ENCODE results near the gene LONP2.

Gene LONP2

DNA sequence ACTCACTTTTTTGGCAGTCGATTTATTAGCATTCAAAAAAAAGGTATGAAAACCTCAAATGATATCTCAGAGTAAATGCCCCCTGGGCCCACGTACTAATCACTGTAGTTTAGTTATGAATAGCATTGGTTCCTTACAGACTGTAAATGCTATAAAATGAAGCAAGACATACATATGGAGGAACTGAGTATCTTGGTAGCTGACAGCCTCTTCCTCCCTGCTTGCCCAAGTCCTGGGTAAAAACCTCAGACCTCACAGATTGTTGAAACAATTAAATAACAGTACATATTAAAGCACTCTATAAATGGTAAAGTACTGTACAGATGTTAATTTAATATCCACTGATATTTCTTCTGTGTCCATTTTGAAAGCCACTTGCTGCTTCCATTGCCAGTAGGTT is 36.4 kb downstream of the LONP2 start:
- H3K36me3 ChIP-seq (ENCODE audit: insufficient read depth, low read length): peaks cover 35% of the 10 kb centered on the region
- no peak overlapping the region for H3K4me3 ChIP-seq (ENCODE audit: low read length)
- H3K9me3 ChIP-seq (ENCODE audit: low read length): peaks cover 4% of the 10 kb centered on the region
- H3K27me3 ChIP-seq (ENCODE audit: insufficient read depth, low read length): no peaks in the 10 kb centered on the region
- H3K4me1 ChIP-seq (ENCODE audit: insufficient read depth, low read length): no peaks in the 10 kb centered on the region
- H2AFZ ChIP-seq (ENCODE audit: low read depth, low read length): no peak overlapping the region

DNA sequence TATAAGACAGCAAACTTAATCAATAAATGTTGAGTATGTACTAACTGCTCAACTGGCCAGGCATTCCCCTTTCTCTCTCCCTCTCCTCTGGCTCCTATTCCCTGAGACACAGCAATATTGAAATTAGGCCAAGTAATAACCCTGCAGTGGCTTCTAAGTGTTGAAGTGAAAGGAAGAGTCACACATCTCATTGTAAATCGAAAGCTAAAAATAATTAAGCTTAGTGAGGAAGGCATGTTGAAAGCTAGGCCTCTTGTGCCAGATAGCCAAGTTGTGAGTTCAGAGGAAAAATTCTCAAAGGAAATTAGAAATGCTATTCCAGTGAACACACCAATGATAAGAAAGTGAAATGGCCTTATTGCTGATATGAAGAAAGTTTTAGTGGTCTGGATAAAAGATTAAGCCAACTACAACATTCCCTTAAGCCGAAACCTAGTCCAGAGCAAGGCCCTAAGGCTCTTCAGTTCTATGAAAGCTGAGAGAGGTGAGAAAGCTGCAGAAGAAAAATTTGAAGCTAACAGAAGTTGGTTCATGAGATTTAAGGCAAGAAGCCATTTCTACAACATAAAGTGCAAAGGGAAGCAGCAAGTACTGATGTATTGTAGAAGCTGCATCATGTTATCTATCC is 38.6 kb downstream of the LONP2 start:
- Histone ChIP-seq H3K4me1 (ENCODE audit: insufficient read depth, low read length) (no peaks in the 10 kb centered on the region), H3K36me3 (ENCODE audit: insufficient read depth, low read length) (peaks cover 44% of the 10 kb centered on the region), H3K9me3 (ENCODE audit: low read length) (peaks cover 15% of the 10 kb centered on the region), H2AFZ (ENCODE audit: low read depth, low read length) (no peak overlapping the region), H3K4me3 (ENCODE audit: low read length) (no peak overlapping the region), H3K27me3 (ENCODE audit: insufficient read depth, low read length) (no peaks in the 10 kb centered on the region)

GRCh38 chr16:48284772-48285409 is 40.8 kb downstream of the LONP2 start:
- Histone ChIP-seq H3K9me3 (ENCODE audit: low read length) (peaks cover 15% of the 10 kb centered on the region), H3K4me1 (ENCODE audit: insufficient read depth, low read length) (no peaks in the 10 kb centered on the region), H3K27me3 (ENCODE audit: insufficient read depth, low read length) (no peaks in the 10 kb centered on the region), H2AFZ (ENCODE audit: low read depth, low read length) (no peak overlapping the region), H3K36me3 (ENCODE audit: insufficient read depth, low read length) (peaks cover 40% of the 10 kb centered on the region), H3K4me3 (ENCODE audit: low read length) (no peak overlapping the region)

DNA sequence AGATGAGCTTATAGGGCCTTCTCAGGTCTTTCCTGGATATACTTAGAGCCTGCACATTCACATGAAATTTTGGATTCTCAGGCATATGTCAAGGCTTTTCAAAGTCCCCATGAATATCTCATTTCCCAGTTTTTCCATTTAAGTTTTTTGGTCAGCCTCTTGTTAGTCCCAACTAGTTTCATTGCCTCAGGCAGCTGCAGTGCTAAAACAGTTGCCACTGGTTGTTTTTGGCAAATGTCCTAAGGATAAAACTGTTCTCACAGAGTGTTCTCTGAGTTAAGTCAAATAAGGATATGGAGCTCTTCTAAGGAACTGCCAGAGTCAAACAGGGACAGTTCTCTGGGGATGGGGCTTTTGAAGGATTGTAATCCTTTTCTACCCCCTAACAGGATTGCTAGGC is 43.1 kb downstream of the LONP2 start:
- no peak overlapping the region for H3K4me3 ChIP-seq (ENCODE audit: low read length)
- peaks cover 52% of the 10 kb centered on the region for H3K36me3 ChIP-seq (ENCODE audit: insufficient read depth, low read length)
- H3K9me3 ChIP-seq (ENCODE audit: low read length): peaks cover 15% of the 10 kb centered on the region
- H2AFZ ChIP-seq (ENCODE audit: low read depth, low read length): no peak overlapping the region
- H3K27me3 ChIP-seq (ENCODE audit: insufficient read depth, low read length): no peaks in the 10 kb centered on the region
- H3K4me1 ChIP-seq (ENCODE audit: insufficient read depth, low read length): no peaks in the 10 kb centered on the region

DNA sequence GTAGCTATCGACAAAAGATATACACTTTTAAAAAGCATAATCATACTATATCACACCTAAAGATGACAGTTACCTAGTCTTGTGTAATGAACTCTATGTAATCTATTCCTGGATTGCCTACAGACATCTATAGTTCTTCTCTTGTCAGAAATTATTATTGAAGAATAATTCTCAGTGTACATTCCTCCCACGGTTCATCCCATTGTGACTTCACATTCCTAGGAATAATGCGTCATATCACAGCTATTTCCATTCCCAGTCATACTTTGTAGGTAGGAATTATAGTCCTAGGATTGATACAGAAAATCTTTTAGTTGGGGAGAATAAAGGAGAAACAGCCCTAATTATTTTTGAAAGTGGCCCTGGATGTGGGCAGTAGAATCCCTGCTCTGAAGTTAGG is 47.2 kb downstream of the LONP2 start:
- Histone ChIP-seq H2AFZ (ENCODE audit: low read depth, low read length) (no peak overlapping the region), H3K36me3 (ENCODE audit: insufficient read depth, low read length) (peaks cover 53% of the 10 kb centered on the region), H3K4me1 (ENCODE audit: insufficient read depth, low read length) (no peaks in the 10 kb centered on the region), H3K27me3 (ENCODE audit: insufficient read depth, low read length) (no peaks in the 10 kb centered on the region), H3K4me3 (ENCODE audit: low read length) (no peak overlapping the region), H3K9me3 (ENCODE audit: low read length) (peaks cover 11% of the 10 kb centered on the region)

DNA sequence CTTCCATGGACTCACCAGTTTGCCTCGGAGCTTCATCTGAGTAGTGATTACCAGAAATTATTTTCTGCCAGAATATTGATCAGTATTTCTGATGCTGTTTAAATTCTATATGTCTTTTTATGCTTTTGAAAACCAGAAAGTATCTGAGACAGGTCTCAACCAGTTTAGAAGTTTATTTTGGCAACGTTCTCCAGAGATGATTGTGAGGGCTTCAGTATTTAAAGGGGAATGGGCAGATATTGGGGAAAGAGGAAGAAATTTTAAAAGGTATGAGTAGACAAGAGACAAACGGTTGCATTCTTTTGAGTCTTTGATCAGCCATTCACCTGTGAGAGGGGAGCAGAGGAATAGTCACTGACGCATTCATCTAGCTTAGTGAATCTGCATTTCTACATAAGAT is 47.7 kb downstream of the LONP2 start:
- H3K36me3 ChIP-seq (ENCODE audit: insufficient read depth, low read length): peaks cover 51% of the 10 kb centered on the region
- H3K9me3 ChIP-seq (ENCODE audit: low read length): peaks cover 7% of the 10 kb centered on the region

GRCh38 chr16:48292452-48292851 is 48.4 kb downstream of the LONP2 start:
- Histone ChIP-seq H3K36me3 (ENCODE audit: insufficient read depth, low read length) (peaks cover 49% of the 10 kb centered on the region), H2AFZ (ENCODE audit: low read depth, low read length) (no peak overlapping the region), H3K4me1 (ENCODE audit: insufficient read depth, low read length) (no peaks in the 10 kb centered on the region), H3K4me3 (ENCODE audit: low read length) (no peak overlapping the region), H3K9me3 (ENCODE audit: low read length) (peaks cover under 1% of the 10 kb centered on the region), H3K27me3 (ENCODE audit: insufficient read depth, low read length) (no peaks in the 10 kb centered on the region)

More for the DNA sequence above, 47.7 kb downstream of the LONP2 start:
- H2AFZ ChIP-seq (ENCODE audit: low read depth, low read length): no peak overlapping the region
- H3K27me3 ChIP-seq (ENCODE audit: insufficient read depth, low read length): no peaks in the 10 kb centered on the region
- no peak overlapping the region for H3K4me3 ChIP-seq (ENCODE audit: low read length)
- H3K4me1 ChIP-seq (ENCODE audit: insufficient read depth, low read length): no peaks in the 10 kb centered on the region

DNA sequence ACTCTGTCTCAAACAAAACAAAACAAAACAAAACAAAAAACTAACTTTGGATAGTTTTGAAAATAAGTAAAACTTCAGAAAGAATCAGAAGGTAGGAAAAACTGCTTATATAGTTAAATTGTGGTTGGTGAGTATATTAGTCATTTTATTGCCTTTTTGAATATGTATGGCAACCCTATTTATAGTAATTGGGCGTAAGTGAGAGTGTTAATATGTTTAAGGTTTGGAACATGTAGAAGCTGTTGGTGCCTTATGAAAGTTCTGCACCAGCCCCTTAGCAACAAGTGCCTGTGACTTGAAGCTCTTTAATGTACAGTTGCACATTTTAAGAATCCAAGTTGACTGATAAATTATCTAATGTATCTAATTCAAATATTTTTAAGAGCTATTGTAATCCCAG is 50.6 kb downstream of the LONP2 start:
- Histone ChIP-seq H3K36me3 (ENCODE audit: insufficient read depth, low read length) (peaks cover 50% of the 10 kb centered on the region), H3K4me1 (ENCODE audit: insufficient read depth, low read length) (no peaks in the 10 kb centered on the region), H3K9me3 (ENCODE audit: low read length) (no peaks in the 10 kb centered on the region), H2AFZ (ENCODE audit: low read depth, low read length) (no peak overlapping the region), H3K4me3 (ENCODE audit: low read length) (no peak overlapping the region), H3K27me3 (ENCODE audit: insufficient read depth, low read length) (no peaks in the 10 kb centered on the region)

GRCh38 chr16:48295488-48296281 is 51.6 kb downstream of the LONP2 start:
- no peaks in the 10 kb centered on the region for H3K9me3 ChIP-seq (ENCODE audit: low read length)
- no peak overlapping the region for H2AFZ ChIP-seq (ENCODE audit: low read depth, low read length)
- no peak overlapping the region for H3K4me3 ChIP-seq (ENCODE audit: low read length)
- peaks cover 51% of the 10 kb centered on the region for H3K36me3 ChIP-seq (ENCODE audit: insufficient read depth, low read length)
- no peaks in the 10 kb centered on the region for H3K4me1 ChIP-seq (ENCODE audit: insufficient read depth, low read length)
- no peaks in the 10 kb centered on the region for H3K27me3 ChIP-seq (ENCODE audit: insufficient read depth, low read length)

- no peak overlapping the region for H2AFZ ChIP-seq (ENCODE audit: low read depth, low read length)
- H3K27me3 ChIP-seq (ENCODE audit: insufficient read depth, low read length): no peaks in the 10 kb centered on the region
- H3K9me3 ChIP-seq (ENCODE audit: low read length): peaks cover 2% of the 10 kb centered on the region
- peaks cover 59% of the 10 kb centered on the region for H3K36me3 ChIP-seq (ENCODE audit: insufficient read depth, low read length)
- no peak overlapping the region for H3K4me3 ChIP-seq (ENCODE audit: low read length)
- H3K4me1 ChIP-seq (ENCODE audit: insufficient read depth, low read length): no peaks in the 10 kb centered on the region
Observed at GRCh38 chr16:48299471-48299870, 55.4 kb downstream of the LONP2 start.

DNA sequence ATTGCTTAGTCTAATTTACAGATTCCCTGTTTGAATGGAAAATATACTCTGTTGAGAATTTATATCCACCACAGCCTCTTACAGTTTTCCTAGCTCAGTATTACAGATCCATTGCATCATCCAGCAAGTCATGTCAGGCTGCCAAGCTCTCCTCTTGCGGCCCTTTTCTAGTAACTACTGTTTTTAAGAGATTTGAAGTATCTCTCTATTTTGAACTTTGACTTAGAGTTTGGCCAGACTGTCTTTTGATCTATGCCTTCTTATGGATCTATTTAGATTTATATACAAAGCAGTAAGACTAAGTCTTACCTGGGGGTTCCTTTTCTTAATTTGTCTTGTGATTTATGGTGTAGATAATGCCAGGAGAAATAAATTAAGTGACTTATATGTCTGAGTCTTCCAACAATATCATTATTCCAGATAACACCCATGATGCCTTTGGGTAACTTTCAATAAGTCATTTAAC is 56.3 kb downstream of the LONP2 start:
- Histone ChIP-seq H2AFZ (ENCODE audit: low read depth, low read length) (no peak overlapping the region), H3K36me3 (ENCODE audit: insufficient read depth, low read length) (peaks cover 62% of the 10 kb centered on the region), H3K4me1 (ENCODE audit: insufficient read depth, low read length) (no peaks in the 10 kb centered on the region), H3K27me3 (ENCODE audit: insufficient read depth, low read length) (no peaks in the 10 kb centered on the region), H3K9me3 (ENCODE audit: low read length) (peaks cover 2% of the 10 kb centered on the region), H3K4me3 (ENCODE audit: low read length) (no peak overlapping the region)

- Histone ChIP-seq H3K9me3 (ENCODE audit: low read length) (peaks cover 28% of the 10 kb centered on the region), H3K36me3 (ENCODE audit: insufficient read depth, low read length) (peaks cover 35% of the 10 kb centered on the region), H3K27me3 (ENCODE audit: insufficient read depth, low read length) (no peaks in the 10 kb centered on the region)
Observed at GRCh38 chr16:48308535-48308934, 64.4 kb downstream of the LONP2 start.

GRCh38 chr16:48310908-48311641 is 67.0 kb downstream of the LONP2 start:
- Histone ChIP-seq H3K27me3 (ENCODE audit: insufficient read depth, low read length) (no peaks in the 10 kb centered on the region), H3K36me3 (ENCODE audit: insufficient read depth, low read length) (peaks cover 24% of the 10 kb centered on the region), H3K4me3 (ENCODE audit: low read length) (no peak overlapping the region)

More at GRCh38 chr16:48308535-48308934, 64.4 kb downstream of the LONP2 start:
- no peak overlapping the region for H3K4me3 ChIP-seq (ENCODE audit: low read length)
- H3K4me1 ChIP-seq (ENCODE audit: insufficient read depth, low read length): no peaks in the 10 kb centered on the region
- H2AFZ ChIP-seq (ENCODE audit: low read depth, low read length): no peak overlapping the region

More at GRCh38 chr16:48310908-48311641, 67.0 kb downstream of the LONP2 start:
- Histone ChIP-seq H3K9me3 (ENCODE audit: low read length) (peaks cover 29% of the 10 kb centered on the region), H3K4me1 (ENCODE audit: insufficient read depth, low read length) (no peaks in the 10 kb centered on the region), H2AFZ (ENCODE audit: low read depth, low read length) (no peak overlapping the region)

Data from neuron (in vitro differentiated cells).